ENCODE results near the gene TPRN. TPM values are rescaled to one million over a fixed set of nuclear protein-coding genes. Genes with fewer than 3 reads are reported as not detected.

Gene TPRN
- total RNA-seq, 2 experiments from 2014 or later: 5.7 to 6.6 TPM

GRCh38 chr9:137150617-137151457 lies 49.7 kb downstream of the TPRN start:
- H3K36me3 Mint-ChIP-seq (ENCODE audit: low read depth): no peaks in the 10 kb centered on the region
- no peaks in the 10 kb centered on the region for H3K9me3 Mint-ChIP-seq
- TF ChIP-seq CTCF (IDR thresholded peaks at IDR 0.05): no peak
- intact Hi-C loops (cut with micrococcal nuclease): no loop called here
- no peak overlapping the region for H3K4me3 Mint-ChIP-seq
- ChIA-PET CTCF (interaction anchor here (0.8 to 1.5 kb wide), 8 partner anchors 17 to 102 kb away, joined by 3 to 6 read pairs (median 3); no protein-coding TSS in a partner anchor), POLR2A (interaction anchor here (0.6 to 1.6 kb wide), 4 partner anchors 11 to 86 kb away, joined by 3 to 8 read pairs (median 3); no protein-coding TSS in a partner anchor)
- ATAC-seq (peak; percentile 71), DNase-seq (peak; percentile 91)
- peaks cover 9% of the 10 kb centered on the region for H3K27me3 Mint-ChIP-seq
- H3K4me1 Mint-ChIP-seq (ENCODE audit: low read depth): peaks cover 6% of the 10 kb centered on the region
- peak overlapping the region; percentile 55 for H3K27ac Mint-ChIP-seq

GRCh38 chr9:137149942-137150616 lies 50.5 kb downstream of the TPRN start:
- intact Hi-C loops (cut with micrococcal nuclease): no loop called here
- H3K9me3 Mint-ChIP-seq: no peaks in the 10 kb centered on the region

GRCh38 chr9:137149363-137149762 lies 51.2 kb downstream of the TPRN start:
- intact Hi-C loops (cut with micrococcal nuclease): no loop called here
- peaks cover 3% of the 10 kb centered on the region for H3K27me3 Mint-ChIP-seq
- H3K9me3 Mint-ChIP-seq: no peaks in the 10 kb centered on the region
- no peaks in the 10 kb centered on the region for H3K36me3 Mint-ChIP-seq (ENCODE audit: low read depth)
- ATAC-seq: no peak
- TF ChIP-seq CTCF (IDR thresholded peaks at IDR 0.05): no peak
- DNase-seq: no peak
- CTCF ChIA-PET: interaction anchor here (0.5 to 0.9 kb wide), 3 partner anchors 16 to 27 kb away, joined by 3 read pairs; no protein-coding TSS in a partner anchor
- POLR2A ChIA-PET: interaction anchor here (1.4 to 2.3 kb wide), 3 partner anchors 19 to 30 kb away, joined by 3 to 8 read pairs (median 4); no protein-coding TSS in a partner anchor
- no peak overlapping the region for H3K4me3 Mint-ChIP-seq
- H3K27ac Mint-ChIP-seq: no peak overlapping the region
- H3K4me1 Mint-ChIP-seq (ENCODE audit: low read depth): peaks cover 6% of the 10 kb centered on the region

More at GRCh38 chr9:137149942-137150616, 50.5 kb downstream of the TPRN start:
- no peak for TF ChIP-seq CTCF (IDR thresholded peaks at IDR 0.05)
- Mint-ChIP-seq H3K4me1 (ENCODE audit: low read depth) (peaks cover 6% of the 10 kb centered on the region), H3K4me3 (no peak overlapping the region), H3K36me3 (ENCODE audit: low read depth) (no peaks in the 10 kb centered on the region), H3K27me3 (peaks cover 7% of the 10 kb centered on the region), H3K27ac (no peak overlapping the region)
- ChIA-PET POLR2A (interaction anchor here (0.8 to 2.3 kb wide), 6 partner anchors 10 to 42 kb away, joined by 3 to 8 read pairs (median 4); no protein-coding TSS in a partner anchor), CTCF (interaction anchor here (0.5 to 1.5 kb wide), 7 partner anchors 18 to 101 kb away, joined by 3 to 6 read pairs (median 3); no protein-coding TSS in a partner anchor)
- peak; percentile 25 for ATAC-seq
- DNase-seq: peak; percentile 80

GRCh38 chr9:137148661-137149060 lies 51.9 kb downstream of the TPRN start:
- Mint-ChIP-seq H3K4me1 (ENCODE audit: low read depth) (peaks cover 6% of the 10 kb centered on the region), H3K27ac (no peak overlapping the region), H3K27me3 (peaks cover 7% of the 10 kb centered on the region), H3K4me3 (no peak overlapping the region), H3K36me3 (ENCODE audit: low read depth) (no peaks in the 10 kb centered on the region), H3K9me3 (no peaks in the 10 kb centered on the region)
- TF ChIP-seq CTCF (IDR thresholded peaks at IDR 0.05): no peak
- CTCF ChIA-PET: no interaction called here
- intact Hi-C loops (cut with micrococcal nuclease): no loop called here
- DNase-seq (no peak), ATAC-seq (no peak)
- POLR2A ChIA-PET: interaction anchor here (1.4 to 2.3 kb wide), 3 partner anchors 19 to 30 kb away, joined by 3 to 8 read pairs (median 4); no protein-coding TSS in a partner anchor
